SU-DHL-6 (cell line): ENCODE results near the gene LLCFC1.

Experiments
- H2AFZ ChIP-seq: fragments of 200-600 bp; sonication (generic); 2 replicates; pipeline ENCODE4 v1.6.1; 2014; ENCODE audit warnings: low read depth, mild to moderate bottlenecking, moderate library complexity, mixed read lengths, antibody characterized with exemption, low read length; ENCODE audit not compliant: severe bottlenecking
- H3F3A ChIP-seq: fragments of 200-600 bp; shearing (Covaris generic); 2 replicates; pipeline ENCODE4 v1.6.0; 2016; ENCODE audit warnings: antibody characterized with exemption, mild to moderate bottlenecking; ENCODE audit not compliant: insufficient read depth
- H3K27ac ChIP-seq: fragments of 200-600 bp; sonication (generic); 2 replicates; pipeline ENCODE4 v1.5.1; 2016; ENCODE audit warnings: low read depth, mild to moderate bottlenecking, low read length, moderate library complexity, mixed read lengths
- H3K27me3 ChIP-seq: fragments of 200-600 bp; sonication (generic), shearing (Covaris generic); 2 replicates; pipeline ENCODE4 v1.6.0; 2014; ENCODE audit warnings: mild to moderate bottlenecking, low read length
- H3K36me3 ChIP-seq: fragments of 200-600 bp; sonication (generic); 2 replicates; pipeline ENCODE4 v1.6.1; 2014; ENCODE audit warnings: mild to moderate bottlenecking, low read length, mixed read lengths
- H3K4me2 ChIP-seq: fragments of 300-600, 200-600 bp; shearing (Covaris generic), sonication (generic); 2 replicates; pipeline ENCODE4 v1.6.0; 2014; ENCODE audit warnings: low read length, low read depth, mild to moderate bottlenecking; ENCODE audit not compliant: poor library complexity, severe bottlenecking
- H3K4me3 ChIP-seq: fragments of 200-600 bp; sonication (generic); 2 replicates; pipeline ENCODE4 v1.5.1; 2014; ENCODE audit warnings: antibody characterized with exemption, low read length, mild to moderate bottlenecking, mixed read lengths; ENCODE audit not compliant: insufficient read depth, poor library complexity, severe bottlenecking
- H3K79me2 ChIP-seq: fragments of 200-600 bp; sonication (generic); 2 replicates; pipeline ENCODE4 v1.6.1; 2014; ENCODE audit warnings: mild to moderate bottlenecking, low read length, moderate library complexity; ENCODE audit not compliant: insufficient read depth
- H3K9ac ChIP-seq: fragments of 200-600 bp; sonication (generic); 2 replicates; pipeline ENCODE4 v1.7.0; 2014; ENCODE audit warnings: mild to moderate bottlenecking, low read length
- H3K9me2 ChIP-seq: fragments of 200-600 bp; sonication (generic); replicated peaks from 2 replicates; pipeline ENCODE4 v1.6.1; 2014; ENCODE audit warnings: low read length; ENCODE audit not compliant: insufficient read depth
- H3K9me3 ChIP-seq: fragments of 200-600 bp; sonication (generic); 2 replicates; pipeline ENCODE4 v1.6.1; 2014; ENCODE audit warnings: low read length, mixed read lengths; ENCODE audit not compliant: insufficient read depth
- H4K20me1 ChIP-seq: fragments of 200-600 bp; sonication (generic); 2 replicates; pipeline ENCODE4 v1.6.1; 2014; ENCODE audit warnings: low read depth, mild to moderate bottlenecking, antibody characterized with exemption, low read length, moderate library complexity, mixed read lengths
- EZH2phosphoT487 ChIP-seq: fragments of 200-600 bp; sonication (generic), shearing (Covaris generic); conservative IDR thresholded peaks from 2 replicates; pipeline ENCODE4 v1.6.1; 2018; ENCODE audit warnings: mild to moderate bottlenecking, antibody characterized with exemption, low read length, moderate library complexity, mixed read lengths
- TF ChIP-seq, protein P1 (sequence below): fragments of 200-600 bp; sonication (generic); IDR thresholded peaks from one replicate; pipeline ENCODE4 v1.5.1; 2017; ENCODE audit warnings: antibody characterized with exemption, mild to moderate bottlenecking, low read length, moderate library complexity; ENCODE audit not compliant: insufficient read depth, poor library complexity, severe bottlenecking

Gene LLCFC1

DNA sequence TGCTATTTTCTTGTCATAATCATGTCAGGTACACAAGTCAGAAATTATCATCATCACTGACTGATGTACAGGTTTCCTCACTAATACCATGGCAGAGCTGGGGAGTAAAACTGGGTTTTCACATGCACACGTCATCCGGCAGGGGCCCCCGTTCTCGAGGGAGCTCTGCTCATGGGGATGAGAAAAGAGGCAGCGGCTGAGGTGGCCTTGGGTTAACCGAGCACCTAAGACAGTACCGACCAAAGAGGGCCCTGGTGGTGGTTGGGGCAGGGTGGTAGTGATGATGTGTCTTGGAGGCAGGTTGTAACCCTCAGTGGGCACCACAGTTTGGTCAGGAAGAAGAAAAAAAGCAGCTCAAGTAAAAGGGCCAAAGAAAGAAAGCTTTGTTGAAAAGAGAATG is 41.6 kb upstream of the LLCFC1 start:
- H4K20me1 ChIP-seq, result no peaks in the 10 kb centered on the region
- TF ChIP-seq EZH2phosphoT487, result no peak
- TF ChIP-seq, protein P1, sequence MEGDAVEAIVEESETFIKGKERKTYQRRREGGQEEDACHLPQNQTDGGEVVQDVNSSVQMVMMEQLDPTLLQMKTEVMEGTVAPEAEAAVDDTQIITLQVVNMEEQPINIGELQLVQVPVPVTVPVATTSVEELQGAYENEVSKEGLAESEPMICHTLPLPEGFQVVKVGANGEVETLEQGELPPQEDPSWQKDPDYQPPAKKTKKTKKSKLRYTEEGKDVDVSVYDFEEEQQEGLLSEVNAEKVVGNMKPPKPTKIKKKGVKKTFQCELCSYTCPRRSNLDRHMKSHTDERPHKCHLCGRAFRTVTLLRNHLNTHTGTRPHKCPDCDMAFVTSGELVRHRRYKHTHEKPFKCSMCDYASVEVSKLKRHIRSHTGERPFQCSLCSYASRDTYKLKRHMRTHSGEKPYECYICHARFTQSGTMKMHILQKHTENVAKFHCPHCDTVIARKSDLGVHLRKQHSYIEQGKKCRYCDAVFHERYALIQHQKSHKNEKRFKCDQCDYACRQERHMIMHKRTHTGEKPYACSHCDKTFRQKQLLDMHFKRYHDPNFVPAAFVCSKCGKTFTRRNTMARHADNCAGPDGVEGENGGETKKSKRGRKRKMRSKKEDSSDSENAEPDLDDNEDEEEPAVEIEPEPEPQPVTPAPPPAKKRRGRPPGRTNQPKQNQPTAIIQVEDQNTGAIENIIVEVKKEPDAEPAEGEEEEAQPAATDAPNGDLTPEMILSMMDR, result no peak
- H3K36me3 ChIP-seq, result no peaks in the 10 kb centered on the region
- no peak overlapping the region for H3K27ac ChIP-seq
- H3K9me3 ChIP-seq, result no peaks in the 10 kb centered on the region
- no peak overlapping the region for H2AFZ ChIP-seq
- H3K9ac ChIP-seq, result no peak overlapping the region
- H3K4me2 ChIP-seq, result no peak overlapping the region
- no peak overlapping the region for H3K4me3 ChIP-seq
- no peaks in the 10 kb centered on the region for H3K9me2 ChIP-seq
- H3K79me2 ChIP-seq, result no peaks in the 10 kb centered on the region
- no peaks in the 10 kb centered on the region for H3F3A ChIP-seq
- H3K27me3 ChIP-seq, result no peaks in the 10 kb centered on the region

DNA sequence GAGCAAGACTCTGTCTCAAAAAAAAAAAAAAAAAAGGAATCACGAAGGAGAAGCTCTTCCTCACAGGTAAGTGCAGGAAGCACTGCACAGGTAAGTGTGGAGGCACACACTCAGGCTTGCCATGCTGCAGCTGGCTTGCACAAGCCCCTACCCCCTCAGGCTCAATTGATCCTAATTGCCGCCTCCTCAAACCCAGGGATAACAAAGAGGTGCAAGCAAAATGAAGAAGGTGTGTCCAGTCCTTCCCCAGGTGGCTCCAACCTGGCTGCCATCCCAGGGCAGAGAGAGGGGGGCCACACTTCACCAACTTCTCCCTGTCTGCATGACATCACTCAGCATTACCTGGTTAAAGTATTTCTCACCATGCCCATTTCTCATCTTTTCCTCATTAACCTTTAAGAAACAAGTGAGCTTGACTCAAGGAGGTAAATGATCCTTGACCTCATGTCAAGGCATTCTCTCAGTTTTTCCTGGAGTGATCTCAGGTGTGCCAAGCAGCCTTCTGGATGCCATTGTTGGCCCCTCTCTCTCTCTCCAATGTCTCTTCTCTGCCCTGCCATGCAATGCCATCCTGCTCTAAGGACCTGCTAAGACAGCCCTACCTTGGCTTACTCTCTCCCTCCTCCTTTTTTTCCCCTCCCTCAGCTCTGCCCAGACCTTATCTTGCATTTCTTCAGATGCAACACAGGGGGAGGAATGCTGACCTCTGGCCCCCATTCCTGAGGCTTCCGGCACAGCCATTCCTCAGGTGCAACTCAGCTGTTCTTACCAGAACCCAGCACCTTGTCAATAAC is 40.7 kb upstream of the LLCFC1 start:
- no peaks in the 10 kb centered on the region for H4K20me1 ChIP-seq
- no peaks in the 10 kb centered on the region for H3K36me3 ChIP-seq
- H3K9me3 ChIP-seq, result no peaks in the 10 kb centered on the region
- no peak overlapping the region for H2AFZ ChIP-seq
- H3K79me2 ChIP-seq, result no peaks in the 10 kb centered on the region
- TF ChIP-seq, protein P1, result no peak
- no peak for TF ChIP-seq EZH2phosphoT487
- no peak overlapping the region for H3K27ac ChIP-seq
- no peak overlapping the region for H3K4me2 ChIP-seq
- H3F3A ChIP-seq, result no peaks in the 10 kb centered on the region
- H3K27me3 ChIP-seq, result no peaks in the 10 kb centered on the region
- no peaks in the 10 kb centered on the region for H3K9me2 ChIP-seq
- H3K4me3 ChIP-seq, result no peak overlapping the region
- no peak overlapping the region for H3K9ac ChIP-seq

DNA sequence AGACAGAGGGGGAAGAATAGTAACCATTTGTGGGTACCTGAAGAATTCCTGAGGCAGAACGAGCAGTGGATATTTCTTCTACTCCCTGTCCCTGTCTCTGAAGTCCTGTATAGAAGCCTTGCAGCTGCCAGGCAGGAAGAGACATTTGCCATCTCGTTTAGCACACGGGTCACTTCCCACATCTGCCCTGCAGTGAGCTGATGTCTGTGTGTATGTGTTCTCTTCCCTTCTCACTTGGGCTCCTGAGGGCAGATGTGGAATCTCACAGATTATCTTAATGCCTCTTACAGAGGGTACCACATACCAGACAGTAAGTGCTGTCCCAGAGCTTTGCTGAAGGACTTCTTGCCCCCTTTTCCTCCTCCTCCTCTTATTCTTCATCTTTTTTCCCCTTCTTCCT is 39.6 kb upstream of the LLCFC1 start:
- H3K9me3 ChIP-seq, result peaks cover 5% of the 10 kb centered on the region
- no peak overlapping the region for H3K9ac ChIP-seq
- no peaks in the 10 kb centered on the region for H3K27me3 ChIP-seq
- H3K9me2 ChIP-seq, result no peaks in the 10 kb centered on the region
- H3K4me2 ChIP-seq, result no peak overlapping the region
- no peaks in the 10 kb centered on the region for H3K36me3 ChIP-seq
- no peak for TF ChIP-seq EZH2phosphoT487
- TF ChIP-seq, protein P1, result no peak
- no peak overlapping the region for H3K4me3 ChIP-seq
- no peaks in the 10 kb centered on the region for H4K20me1 ChIP-seq
- no peaks in the 10 kb centered on the region for H3F3A ChIP-seq
- no peak overlapping the region for H3K27ac ChIP-seq
- no peak overlapping the region for H2AFZ ChIP-seq
- no peaks in the 10 kb centered on the region for H3K79me2 ChIP-seq
